T-helper 1 cell treated with Interleukin-12 subunit alpha and Interleukin-12 subunit beta and Interleukin-4 antibody, amounts not matched to agents 30 μg/mL and 1 μg/mL, for 36 hours (primary cell): ENCODE data around the gene CGGBP1.

Experiments used
- H3K27ac Mint-ChIP-seq: one replicate; pipeline ENCODE4 v1.8.0; 2021; ENCODE audit warnings: mild to moderate bottlenecking, mixed read lengths
- H3K27me3 Mint-ChIP-seq: one replicate; pipeline ENCODE4 v1.8.0; 2021; ENCODE audit warnings: low read depth, mixed read lengths
- H3K36me3 Mint-ChIP-seq: one replicate; pipeline ENCODE4 v1.8.0; 2021; ENCODE audit warnings: low read depth, mixed read lengths
- H3K4me1 Mint-ChIP-seq: one replicate; pipeline ENCODE4 v1.8.0; 2021; ENCODE audit warnings: low read depth, mixed read lengths
- H3K4me3 Mint-ChIP-seq: one replicate; pipeline ENCODE4 v1.8.0; 2021; ENCODE audit warnings: mild to moderate bottlenecking, moderate library complexity, mixed read lengths
- H3K9me3 Mint-ChIP-seq: one replicate; pipeline ENCODE4 v1.8.0; 2021; ENCODE audit warnings: mixed read lengths

CGGBP1 gene

GRCh38 chr3:88057630-88058305 lies 1.0 kb downstream of the CGGBP1 start:
- H3K9me3 Mint-ChIP-seq: no peaks in the 10 kb centered on the region
- peak overlapping the region; percentile 93 for H3K4me3 Mint-ChIP-seq
- H3K4me1 Mint-ChIP-seq: peaks cover 38% of the 10 kb centered on the region
- no peaks in the 10 kb centered on the region for H3K27me3 Mint-ChIP-seq
- peaks cover 33% of the 10 kb centered on the region for H3K36me3 Mint-ChIP-seq
- peak overlapping the region; percentile 93 for H3K27ac Mint-ChIP-seq

- Mint-ChIP-seq H3K4me1 (peaks cover 7% of the 10 kb centered on the region), H3K4me3 (no peak overlapping the region)
These were observed 12.0 kb downstream of the CGGBP1 start for GRCh38 chr3:88046766-88047165.

DNA sequence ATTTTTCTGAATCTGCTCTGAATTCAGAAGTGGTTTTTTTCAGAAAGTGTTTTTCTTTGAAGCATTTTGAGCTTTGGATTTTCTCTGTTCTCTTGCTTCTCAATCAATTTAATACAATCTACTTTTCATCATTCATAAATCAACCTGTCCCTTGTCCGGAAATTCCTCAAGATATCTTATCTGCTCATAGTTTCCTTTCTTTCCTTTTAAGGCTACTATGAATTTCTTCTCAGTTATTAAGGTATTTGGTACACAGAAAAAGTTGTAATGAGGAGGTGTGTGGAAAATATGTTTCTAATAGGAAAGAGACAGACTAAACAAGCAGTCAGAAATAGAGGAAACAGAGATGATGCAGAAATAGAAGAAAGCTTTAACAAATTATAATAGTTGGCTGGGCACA lies 14.4 kb downstream of the CGGBP1 start:
- peaks cover 5% of the 10 kb centered on the region for H3K4me1 Mint-ChIP-seq
- H3K4me3 Mint-ChIP-seq: no peak overlapping the region
- H3K9me3 Mint-ChIP-seq: no peaks in the 10 kb centered on the region
- H3K27ac Mint-ChIP-seq: no peak overlapping the region
- H3K27me3 Mint-ChIP-seq: no peaks in the 10 kb centered on the region
- no peaks in the 10 kb centered on the region for H3K36me3 Mint-ChIP-seq

More at GRCh38 chr3:88046766-88047165, 12.0 kb downstream of the CGGBP1 start:
- Mint-ChIP-seq H3K27me3 (no peaks in the 10 kb centered on the region), H3K9me3 (no peaks in the 10 kb centered on the region), H3K36me3 (no peaks in the 10 kb centered on the region), H3K27ac (no peak overlapping the region)

GRCh38 chr3:88041005-88041404 lies 17.8 kb downstream of the CGGBP1 start:
- peaks cover 4% of the 10 kb centered on the region for H3K4me1 Mint-ChIP-seq
- no peaks in the 10 kb centered on the region for H3K36me3 Mint-ChIP-seq
- H3K4me3 Mint-ChIP-seq: no peak overlapping the region
- no peak overlapping the region for H3K27ac Mint-ChIP-seq
- no peaks in the 10 kb centered on the region for H3K9me3 Mint-ChIP-seq
- no peaks in the 10 kb centered on the region for H3K27me3 Mint-ChIP-seq

- Mint-ChIP-seq H3K27me3 (no peaks in the 10 kb centered on the region), H3K36me3 (no peaks in the 10 kb centered on the region), H3K4me3 (no peak overlapping the region), H3K4me1 (peaks cover 4% of the 10 kb centered on the region), H3K9me3 (no peaks in the 10 kb centered on the region), H3K27ac (no peak overlapping the region)
These were observed 18.3 kb downstream of the CGGBP1 start for GRCh38 chr3:88040529-88040928.

- H3K4me3 Mint-ChIP-seq: no peak overlapping the region
- peaks cover 10% of the 10 kb centered on the region for H3K4me1 Mint-ChIP-seq
- H3K27me3 Mint-ChIP-seq: no peaks in the 10 kb centered on the region
- no peaks in the 10 kb centered on the region for H3K36me3 Mint-ChIP-seq
- H3K27ac Mint-ChIP-seq: no peak overlapping the region
- H3K9me3 Mint-ChIP-seq: no peaks in the 10 kb centered on the region
These were observed 20.2 kb downstream of the CGGBP1 start for GRCh38 chr3:88038566-88038965.

- no peaks in the 10 kb centered on the region for H3K9me3 Mint-ChIP-seq
- H3K36me3 Mint-ChIP-seq: no peaks in the 10 kb centered on the region
These were observed 22.6 kb downstream of the CGGBP1 start for GRCh38 chr3:88036221-88036620.

GRCh38 chr3:88034491-88035275 lies 24.1 kb downstream of the CGGBP1 start:
- Mint-ChIP-seq H3K4me3 (no peak overlapping the region), H3K27me3 (no peaks in the 10 kb centered on the region), H3K27ac (no peak overlapping the region), H3K9me3 (no peaks in the 10 kb centered on the region), H3K36me3 (no peaks in the 10 kb centered on the region), H3K4me1 (peaks cover 28% of the 10 kb centered on the region)

More at GRCh38 chr3:88036221-88036620, 22.6 kb downstream of the CGGBP1 start:
- H3K27me3 Mint-ChIP-seq: no peaks in the 10 kb centered on the region
- no peak overlapping the region for H3K4me3 Mint-ChIP-seq
- H3K27ac Mint-ChIP-seq: no peak overlapping the region
- H3K4me1 Mint-ChIP-seq: peaks cover 25% of the 10 kb centered on the region

DNA sequence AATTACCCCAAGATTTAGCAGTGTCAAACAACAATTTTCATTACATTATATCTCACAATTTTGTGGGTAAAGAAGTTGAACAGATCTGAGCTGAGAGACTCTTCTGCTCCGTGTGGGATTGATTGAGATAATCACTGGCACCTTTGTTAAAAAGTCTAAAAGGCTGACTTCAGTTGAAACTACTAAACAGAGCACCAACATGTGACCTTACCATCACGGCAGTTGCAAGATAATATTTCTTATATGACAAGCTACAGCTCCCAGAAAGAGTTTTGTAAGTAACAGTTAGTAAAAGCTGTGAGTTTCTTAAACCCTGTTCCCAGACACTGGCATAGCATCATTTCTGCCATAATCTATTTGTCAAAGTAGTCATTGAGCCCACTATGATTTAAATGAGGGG lies 25.0 kb downstream of the CGGBP1 start:
- no peaks in the 10 kb centered on the region for H3K36me3 Mint-ChIP-seq
- no peaks in the 10 kb centered on the region for H3K9me3 Mint-ChIP-seq
- no peak overlapping the region for H3K4me3 Mint-ChIP-seq
- no peak overlapping the region for H3K27ac Mint-ChIP-seq
- peaks cover 30% of the 10 kb centered on the region for H3K4me1 Mint-ChIP-seq
- no peaks in the 10 kb centered on the region for H3K27me3 Mint-ChIP-seq

DNA sequence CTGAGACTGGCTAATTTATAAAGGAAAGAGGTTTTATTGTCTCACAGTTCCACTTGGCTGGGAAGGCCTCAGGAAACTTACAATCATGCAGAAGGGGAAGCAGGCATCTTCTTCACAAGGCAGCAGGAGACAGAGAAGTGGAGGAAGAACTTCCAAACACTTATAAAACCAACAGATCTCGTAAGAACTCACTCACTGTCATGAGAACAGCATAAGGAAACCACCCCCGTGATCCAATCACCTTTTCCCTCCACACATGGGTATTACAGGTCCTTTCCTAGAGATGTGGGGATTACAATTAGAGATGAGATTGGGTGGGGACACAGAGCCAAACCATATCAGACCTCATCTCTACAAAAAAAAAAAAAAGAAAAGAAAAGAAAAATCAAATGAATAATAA lies 25.7 kb downstream of the CGGBP1 start:
- Mint-ChIP-seq H3K27me3 (no peaks in the 10 kb centered on the region), H3K27ac (no peak overlapping the region), H3K4me1 (peaks cover 30% of the 10 kb centered on the region), H3K9me3 (no peaks in the 10 kb centered on the region), H3K36me3 (no peaks in the 10 kb centered on the region), H3K4me3 (no peak overlapping the region)

DNA sequence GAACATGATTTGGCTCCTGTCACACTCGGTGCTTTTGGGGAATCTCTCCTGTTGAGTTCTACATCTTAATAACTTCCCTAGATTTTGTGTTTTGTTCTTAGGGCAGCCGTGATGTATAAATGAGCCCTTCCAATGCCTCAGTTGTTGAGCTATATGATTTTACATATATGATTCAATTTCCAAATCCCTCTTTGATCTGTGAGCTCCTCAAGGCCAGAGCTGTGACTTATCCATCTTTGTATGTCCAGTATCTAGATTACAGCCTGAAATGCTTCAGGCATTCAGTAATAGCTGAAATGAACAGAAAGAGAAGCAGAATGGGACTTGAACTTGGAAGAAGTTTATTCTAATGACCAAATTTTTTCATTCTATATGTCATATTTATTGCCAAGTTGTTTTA lies 26.6 kb downstream of the CGGBP1 start:
- H3K27ac Mint-ChIP-seq: peak overlapping the region; percentile 77
- no peaks in the 10 kb centered on the region for H3K36me3 Mint-ChIP-seq
- peak overlapping the region; percentile 82 for H3K4me3 Mint-ChIP-seq
- peaks cover 30% of the 10 kb centered on the region for H3K4me1 Mint-ChIP-seq
- no peaks in the 10 kb centered on the region for H3K9me3 Mint-ChIP-seq
- H3K27me3 Mint-ChIP-seq: no peaks in the 10 kb centered on the region

DNA sequence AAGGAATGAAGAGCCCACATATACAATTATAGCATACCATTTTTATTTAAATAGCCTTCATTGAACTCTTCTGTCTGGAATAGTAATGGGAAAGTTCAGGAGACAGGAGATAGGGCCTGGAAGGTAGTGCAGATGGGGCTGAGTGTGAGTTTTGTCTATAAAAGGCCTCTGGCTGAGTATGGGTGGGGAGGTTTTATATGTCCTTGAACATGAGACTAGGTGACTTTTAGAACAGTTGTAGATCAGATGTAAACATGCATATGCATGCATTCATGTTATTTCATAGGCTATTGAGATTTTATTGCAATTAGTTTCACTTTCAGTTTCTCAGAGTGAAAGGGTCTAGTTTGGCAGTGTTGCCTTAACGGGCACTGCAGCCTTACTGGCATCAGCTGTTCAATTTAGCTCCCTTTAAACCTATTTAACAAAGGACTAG lies 27.1 kb downstream of the CGGBP1 start:
- peaks cover 30% of the 10 kb centered on the region for H3K4me1 Mint-ChIP-seq
- no peaks in the 10 kb centered on the region for H3K27me3 Mint-ChIP-seq
- H3K27ac Mint-ChIP-seq: peak overlapping the region; percentile 83
- no peaks in the 10 kb centered on the region for H3K36me3 Mint-ChIP-seq
- H3K9me3 Mint-ChIP-seq: no peaks in the 10 kb centered on the region
- peak overlapping the region; percentile 82 for H3K4me3 Mint-ChIP-seq

GRCh38 chr3:88030210-88030609 lies 28.6 kb downstream of the CGGBP1 start:
- Mint-ChIP-seq H3K9me3 (no peaks in the 10 kb centered on the region), H3K4me1 (peaks cover 30% of the 10 kb centered on the region), H3K36me3 (no peaks in the 10 kb centered on the region), H3K27me3 (peaks cover 6% of the 10 kb centered on the region), H3K27ac (no peak overlapping the region), H3K4me3 (peak overlapping the region; percentile 45)

DNA sequence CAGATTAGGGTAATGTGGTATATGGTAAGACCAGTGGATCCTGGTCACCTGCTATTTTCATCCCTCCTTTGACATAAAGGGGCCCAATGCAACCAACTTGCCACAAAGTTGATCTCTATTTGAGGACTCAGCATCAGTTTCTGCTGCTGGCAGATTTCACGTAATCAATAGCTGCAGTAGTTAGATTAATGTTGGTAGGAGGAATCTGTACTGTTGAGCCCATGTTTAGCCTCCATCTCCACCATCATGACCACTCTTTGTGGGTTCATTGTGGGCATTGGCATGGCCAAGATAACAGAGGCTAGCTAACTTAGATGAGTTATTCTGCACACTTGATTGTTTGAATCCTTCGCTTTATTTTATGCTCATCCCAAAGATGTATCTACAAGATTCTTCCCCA lies 29.9 kb downstream of the CGGBP1 start:
- Mint-ChIP-seq H3K27me3 (peaks cover 6% of the 10 kb centered on the region), H3K27ac (no peak overlapping the region), H3K4me3 (no peak overlapping the region), H3K9me3 (no peaks in the 10 kb centered on the region), H3K36me3 (no peaks in the 10 kb centered on the region), H3K4me1 (peaks cover 23% of the 10 kb centered on the region)

DNA sequence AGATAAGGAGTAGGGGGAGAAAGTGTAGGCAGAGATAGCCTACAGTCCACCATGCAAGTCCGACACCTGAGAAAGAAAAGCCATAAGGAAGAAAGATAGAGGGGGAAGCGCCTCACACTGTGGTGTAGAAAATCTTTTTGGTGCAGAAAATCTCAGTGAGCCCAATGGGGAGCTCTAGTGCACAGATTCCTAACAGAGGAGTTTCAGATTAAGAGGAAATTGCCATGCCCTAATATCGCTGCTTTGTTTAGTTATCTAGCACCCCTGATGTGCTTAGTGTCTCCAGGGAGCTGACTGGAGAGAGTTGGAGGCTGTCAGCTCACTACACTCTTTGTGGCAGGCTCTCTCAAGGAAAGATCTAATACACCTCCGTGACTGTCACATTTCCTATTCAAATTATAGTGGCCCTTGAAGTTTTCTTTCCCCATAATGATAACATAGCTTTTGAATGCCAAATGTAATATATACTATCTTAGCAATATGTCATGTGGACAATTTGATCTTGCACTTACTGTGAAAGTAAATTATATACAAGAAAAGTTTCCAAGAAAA lies 33.7 kb downstream of the CGGBP1 start:
- H3K27me3 Mint-ChIP-seq: peaks cover 10% of the 10 kb centered on the region
- H3K4me3 Mint-ChIP-seq: no peak overlapping the region
- peaks cover 8% of the 10 kb centered on the region for H3K4me1 Mint-ChIP-seq
- no peaks in the 10 kb centered on the region for H3K36me3 Mint-ChIP-seq
- no peak overlapping the region for H3K27ac Mint-ChIP-seq
- peaks cover 6% of the 10 kb centered on the region for H3K9me3 Mint-ChIP-seq
